Astrocyte of the cerebellum (primary cell): ENCODE measurements around the gene LINGO4.

Source experiments
- DNase-seq: peaks from one replicate; pipeline ENCODE4 v3.0.0-alpha.2; 2011; ENCODE audit warnings: low read depth
- H3K4me3 ChIP-seq: 2 replicates; pipeline ENCODE4 v1.5.1; 2011; ENCODE audit warnings: mild to moderate bottlenecking, low read depth, low read length, moderate library complexity
- in situ Hi-C: cut with HindIII; loops from 2 replicates; pipeline ENCODE4 v1.10.0; 2017; ENCODE audit warnings: low sequenced_read_pairs
- TF ChIP-seq, protein P1 (sequence below): IDR thresholded peaks from 2 replicates; pipeline ENCODE4 v1.5.1; 2012; ENCODE audit warnings: low read length, low read depth, moderate library complexity, mild to moderate bottlenecking; ENCODE audit errors: missing control alignments

The LINGO4 gene

DNA sequence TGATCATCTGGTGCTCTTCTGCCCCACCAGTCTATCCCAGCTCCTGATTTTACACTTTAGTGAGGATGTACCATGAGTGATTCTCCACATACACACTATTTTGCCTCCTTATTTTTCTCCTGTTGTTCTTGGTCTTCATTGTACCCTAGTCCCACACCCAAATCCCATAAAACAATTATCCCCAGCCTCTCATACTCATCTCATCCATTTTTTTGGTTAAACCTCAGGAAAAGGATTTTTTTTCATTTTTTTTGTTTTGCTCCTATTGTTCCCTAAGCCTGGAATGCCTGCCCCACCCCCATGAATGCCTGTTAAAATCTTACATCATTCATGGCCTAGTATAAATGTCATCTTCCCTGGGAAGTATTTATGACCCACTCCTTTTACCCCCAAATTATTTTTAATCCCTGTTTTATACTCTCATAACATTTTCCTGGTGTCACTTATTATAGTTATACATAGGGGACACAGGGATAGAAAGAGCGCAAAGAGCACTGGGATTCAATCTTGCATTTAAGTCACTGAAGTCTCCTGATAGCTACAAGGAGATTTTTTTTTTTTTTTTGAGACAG is 4.9 kb upstream of the LINGO4 start:
- no peak overlapping the region for H3K4me3 ChIP-seq
- no peak for DNase-seq
- TF ChIP-seq, protein P1, sequence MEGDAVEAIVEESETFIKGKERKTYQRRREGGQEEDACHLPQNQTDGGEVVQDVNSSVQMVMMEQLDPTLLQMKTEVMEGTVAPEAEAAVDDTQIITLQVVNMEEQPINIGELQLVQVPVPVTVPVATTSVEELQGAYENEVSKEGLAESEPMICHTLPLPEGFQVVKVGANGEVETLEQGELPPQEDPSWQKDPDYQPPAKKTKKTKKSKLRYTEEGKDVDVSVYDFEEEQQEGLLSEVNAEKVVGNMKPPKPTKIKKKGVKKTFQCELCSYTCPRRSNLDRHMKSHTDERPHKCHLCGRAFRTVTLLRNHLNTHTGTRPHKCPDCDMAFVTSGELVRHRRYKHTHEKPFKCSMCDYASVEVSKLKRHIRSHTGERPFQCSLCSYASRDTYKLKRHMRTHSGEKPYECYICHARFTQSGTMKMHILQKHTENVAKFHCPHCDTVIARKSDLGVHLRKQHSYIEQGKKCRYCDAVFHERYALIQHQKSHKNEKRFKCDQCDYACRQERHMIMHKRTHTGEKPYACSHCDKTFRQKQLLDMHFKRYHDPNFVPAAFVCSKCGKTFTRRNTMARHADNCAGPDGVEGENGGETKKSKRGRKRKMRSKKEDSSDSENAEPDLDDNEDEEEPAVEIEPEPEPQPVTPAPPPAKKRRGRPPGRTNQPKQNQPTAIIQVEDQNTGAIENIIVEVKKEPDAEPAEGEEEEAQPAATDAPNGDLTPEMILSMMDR, result no peak
- in situ Hi-C loops, result no loop called here

DNA sequence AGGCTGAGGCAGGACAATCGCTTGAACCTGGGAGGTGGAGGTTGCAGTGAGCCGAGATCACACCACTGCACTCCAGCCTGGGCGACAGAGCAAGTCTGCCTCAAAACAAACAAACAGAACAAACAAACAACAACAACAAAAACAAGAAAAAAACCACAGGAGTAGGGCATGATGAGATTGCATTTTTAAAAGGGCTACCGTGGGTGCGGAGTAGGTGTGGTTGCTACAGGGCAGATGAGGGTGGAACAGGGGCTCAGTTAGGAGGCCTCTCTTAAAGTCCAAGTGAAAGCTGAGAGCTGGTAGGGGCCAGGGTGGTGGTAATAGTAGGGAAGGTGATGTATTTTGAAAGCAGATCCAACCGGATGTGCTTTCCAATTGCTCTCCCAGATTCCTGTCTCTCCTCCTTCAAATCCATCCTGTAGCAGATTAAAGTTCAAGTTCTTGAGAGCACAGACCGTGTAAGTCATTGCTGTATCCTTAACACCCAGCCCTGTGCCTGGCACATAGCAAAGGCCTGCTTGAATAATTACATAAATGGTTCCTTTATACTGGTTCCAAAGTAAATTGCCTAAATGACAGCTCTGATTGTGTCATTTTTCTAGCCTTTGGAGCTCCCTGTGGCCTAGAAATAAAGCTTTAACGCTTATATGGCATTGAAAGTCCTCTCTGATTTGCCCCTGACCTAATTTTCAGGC is 4.2 kb upstream of the LINGO4 start:
- in situ Hi-C loops, result no loop called here
- DNase-seq, result no peak
- TF ChIP-seq, protein P1, result no peak
- H3K4me3 ChIP-seq, result no peak overlapping the region

DNA sequence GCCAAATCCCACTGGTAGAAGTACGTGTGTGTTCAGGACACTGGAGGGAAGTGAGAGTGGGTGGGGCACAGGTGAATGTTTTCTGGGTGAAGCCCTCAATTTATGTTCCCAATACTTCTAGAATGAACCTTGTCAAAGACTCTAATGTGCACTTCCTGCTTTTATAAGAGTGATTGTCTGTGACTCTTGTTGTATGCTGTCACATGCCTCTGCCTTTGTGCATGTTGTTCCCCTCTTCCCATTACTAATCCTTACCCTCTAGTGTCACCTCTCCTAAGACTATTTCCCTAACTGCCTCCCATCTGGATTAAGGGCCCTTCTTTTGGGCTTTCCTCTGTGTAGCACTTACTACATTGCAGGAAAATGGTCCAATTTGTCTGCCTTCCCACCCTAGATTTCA is 2.5 kb upstream of the LINGO4 start:
- no peak overlapping the region for H3K4me3 ChIP-seq
- in situ Hi-C loops, result no loop called here
- TF ChIP-seq, protein P1, result no peak
- no peak for DNase-seq

DNA sequence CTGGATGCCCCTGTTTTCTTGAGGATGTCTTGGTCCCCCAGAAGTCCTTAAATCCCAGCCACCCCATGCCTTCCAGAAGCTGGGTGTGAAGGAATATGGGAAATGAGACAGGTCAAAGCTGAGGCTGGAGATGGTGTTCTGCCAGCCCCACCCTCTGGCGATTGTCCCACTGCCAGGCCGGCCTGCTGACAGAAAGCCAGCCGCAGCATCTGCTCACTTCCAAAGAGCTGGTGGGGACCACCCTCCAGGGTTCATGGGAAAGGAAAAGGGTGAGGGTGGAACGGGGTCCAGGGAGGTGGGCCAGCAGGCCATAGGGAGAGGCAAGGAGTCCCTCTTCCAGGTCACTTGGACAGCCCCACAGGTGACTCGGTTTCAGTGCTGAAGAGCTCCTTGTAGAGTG is 1.9 kb upstream of the LINGO4 start:
- no peak for DNase-seq
- TF ChIP-seq, protein P1, result no peak
- in situ Hi-C loops, result no loop called here
- no peak overlapping the region for H3K4me3 ChIP-seq

DNA sequence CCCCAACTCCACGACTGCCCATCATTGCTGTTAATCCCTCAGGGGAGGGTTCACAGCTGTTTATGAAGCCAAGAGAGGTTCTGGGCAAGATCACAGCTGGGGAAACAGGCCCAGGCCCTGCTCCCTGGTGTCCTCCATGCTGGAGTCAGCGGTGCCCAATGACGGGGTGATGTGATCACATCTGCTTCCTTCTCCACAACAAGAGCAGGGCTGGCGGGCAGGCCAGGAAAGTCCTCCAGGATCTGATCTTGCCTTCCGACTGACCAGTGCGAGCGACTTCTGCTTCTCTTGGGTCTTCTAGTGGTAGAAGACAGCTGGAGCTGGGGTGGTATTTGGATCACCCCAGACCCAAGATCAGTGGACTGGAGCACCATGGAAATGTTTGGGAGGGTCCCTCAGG is 951 bp upstream of the LINGO4 start:
- H3K4me3 ChIP-seq, result no peak overlapping the region
- in situ Hi-C loops, result no loop called here
- TF ChIP-seq, protein P1, result no peak
- DNase-seq, result no peak

DNA sequence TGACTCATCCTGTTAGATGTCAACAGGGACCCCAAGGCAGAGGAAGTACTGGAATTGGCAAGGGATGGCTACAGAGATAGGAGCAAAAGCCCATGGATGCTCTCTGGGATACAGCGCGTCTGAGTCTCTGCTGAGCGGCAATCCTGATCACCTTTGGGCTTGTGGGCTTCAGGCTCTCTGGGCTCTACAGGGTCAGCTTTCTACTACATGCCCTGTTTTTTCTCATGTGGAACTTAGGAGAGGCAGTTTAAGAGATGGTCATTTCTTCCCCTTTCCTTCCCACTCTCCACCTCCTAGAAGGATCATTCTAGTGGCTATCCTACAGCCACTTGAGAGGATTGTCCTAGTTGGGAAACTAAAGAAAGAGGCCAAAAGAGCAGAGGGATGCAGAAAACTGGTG is 1.3 kb downstream of the LINGO4 start:
- in situ Hi-C loops, result no loop called here
- DNase-seq, result no peak
- no peak overlapping the region for H3K4me3 ChIP-seq
- TF ChIP-seq, protein P1, result no peak
